Activated T-helper 1 cell treated with anti-CD3 and anti-CD28 coated beads, Interleukin-12 subunit alpha, Interleukin-12 subunit beta, Interleukin-2, Interleukin-4 antibody, amounts not matched to agents 30 ng/mL and 10 ng/mL and 1 ng/mL, durations not matched to agents 14 hours and 24 hours and 36 hours (primary cell): ENCODE results near the gene CFAP73. TPM values are rescaled to one million over a fixed set of nuclear protein-coding genes. Genes with fewer than 3 reads are reported as not detected.
"Not testable (repeated sequence)": the region's sequence is repeated elsewhere in the genome, so short reads cannot be mapped to it uniquely, and the experiment has no call there.

Experiments used
- DNase-seq: peaks from one replicate; pipeline ENCODE4 v3.0.0; 2021; ENCODE audit warnings: low spot score
- H3K27ac Mint-ChIP-seq: one replicate; pipeline ENCODE4 v1.8.0; 2021; ENCODE audit warnings: mild to moderate bottlenecking, mixed read lengths
- H3K27me3 Mint-ChIP-seq: one replicate; pipeline ENCODE4 v1.8.0; 2022; ENCODE audit warnings: mild to moderate bottlenecking, moderate library complexity, mixed read lengths; ENCODE audit not compliant: insufficient read depth
- H3K36me3 Mint-ChIP-seq: one replicate; pipeline ENCODE4 v1.8.0; 2021; ENCODE audit warnings: low read depth, mixed read lengths
- H3K4me1 Mint-ChIP-seq: one replicate; pipeline ENCODE4 v1.8.0; 2021; ENCODE audit warnings: low read depth, mixed read lengths
- H3K4me3 Mint-ChIP-seq: one replicate; pipeline ENCODE4 v1.8.0; 2021; ENCODE audit warnings: mild to moderate bottlenecking, moderate library complexity, mixed read lengths
- H3K9me3 Mint-ChIP-seq: one replicate; pipeline ENCODE4 v1.8.0; 2021; ENCODE audit warnings: mixed read lengths
- intact Hi-C: fragments of 100-400 bp; cut with micrococcal nuclease; formaldehyde crosslinking; loops from one replicate; pipeline ENCODE4 v1.15.1; 2024
- total RNA-seq: library from RNA; stranded (reverse); gene quantifications from 2 replicates; pipeline ENCODE4 v1.2.3, GENCODE V29; 2022

CFAP73 gene
- total RNA-seq, 1 donor from 2014 or later, result 0.16 TPM

GRCh38 chr12:113112043-113112899 is 37.3 kb upstream of the CFAP73 start:
- DNase-seq, result no peak
- peaks cover 2% of the 10 kb centered on the region for H3K27me3 Mint-ChIP-seq
- H3K9me3 Mint-ChIP-seq, result no peaks in the 10 kb centered on the region
- no peaks in the 10 kb centered on the region for H3K36me3 Mint-ChIP-seq
- no peak overlapping the region for H3K27ac Mint-ChIP-seq
- intact Hi-C loops, result no loop called here
- H3K4me3 Mint-ChIP-seq, result no peak overlapping the region
- no peaks in the 10 kb centered on the region for H3K4me1 Mint-ChIP-seq

GRCh38 chr12:113113397-113113796 is 36.1 kb upstream of the CFAP73 start:
- peaks cover 2% of the 10 kb centered on the region for H3K27me3 Mint-ChIP-seq
- no peak overlapping the region for H3K27ac Mint-ChIP-seq
- no peaks in the 10 kb centered on the region for H3K36me3 Mint-ChIP-seq
- DNase-seq, result no peak
- no peaks in the 10 kb centered on the region for H3K9me3 Mint-ChIP-seq
- intact Hi-C loops, result no loop called here
- no peak overlapping the region for H3K4me3 Mint-ChIP-seq
- H3K4me1 Mint-ChIP-seq, result no peaks in the 10 kb centered on the region

GRCh38 chr12:113114447-113115178 is 34.9 kb upstream of the CFAP73 start:
- H3K4me1 Mint-ChIP-seq, result no peaks in the 10 kb centered on the region
- intact Hi-C loops, result no loop called here
- no peaks in the 10 kb centered on the region for H3K27me3 Mint-ChIP-seq
- no peak overlapping the region for H3K4me3 Mint-ChIP-seq
- DNase-seq, result no peak
- H3K27ac Mint-ChIP-seq, result no peak overlapping the region
- H3K36me3 Mint-ChIP-seq, result no peaks in the 10 kb centered on the region
- H3K9me3 Mint-ChIP-seq, result no peaks in the 10 kb centered on the region

- H3K4me3 Mint-ChIP-seq, result no peak overlapping the region
- H3K9me3 Mint-ChIP-seq, result no peaks in the 10 kb centered on the region
- no peak for DNase-seq
- H3K27me3 Mint-ChIP-seq, result no peaks in the 10 kb centered on the region
- no peak overlapping the region for H3K27ac Mint-ChIP-seq
- no peaks in the 10 kb centered on the region for H3K4me1 Mint-ChIP-seq
- intact Hi-C loops, result no loop called here
- no peaks in the 10 kb centered on the region for H3K36me3 Mint-ChIP-seq
These were observed 33.9 kb upstream of the CFAP73 start for GRCh38 chr12:113115455-113116126.

GRCh38 chr12:113116875-113117274 is 32.6 kb upstream of the CFAP73 start:
- H3K36me3 Mint-ChIP-seq, result no peaks in the 10 kb centered on the region
- no peak for DNase-seq
- intact Hi-C loops, result no loop called here
- no peak overlapping the region for H3K27ac Mint-ChIP-seq
- no peaks in the 10 kb centered on the region for H3K9me3 Mint-ChIP-seq
- H3K27me3 Mint-ChIP-seq, result no peaks in the 10 kb centered on the region
- no peaks in the 10 kb centered on the region for H3K4me1 Mint-ChIP-seq
- no peak overlapping the region for H3K4me3 Mint-ChIP-seq

- H3K4me3 Mint-ChIP-seq, H3K27ac Mint-ChIP-seq, H3K9me3 Mint-ChIP-seq, H3K4me1 Mint-ChIP-seq, H3K36me3 Mint-ChIP-seq, intact Hi-C loops, DNase-seq, H3K27me3 Mint-ChIP-seq: not testable (repeated sequence)
These were observed 31.8 kb upstream of the CFAP73 start for GRCh38 chr12:113117684-113118083.

- no peaks in the 10 kb centered on the region for H3K4me1 Mint-ChIP-seq
- intact Hi-C loops, result no loop called here
- peaks cover 5% of the 10 kb centered on the region for H3K9me3 Mint-ChIP-seq
- no peak overlapping the region for H3K27ac Mint-ChIP-seq
- H3K4me3 Mint-ChIP-seq, result no peak overlapping the region
- no peaks in the 10 kb centered on the region for H3K36me3 Mint-ChIP-seq
- H3K27me3 Mint-ChIP-seq, result peaks cover 5% of the 10 kb centered on the region
- DNase-seq, result no peak
These were observed 31.4 kb upstream of the CFAP73 start for GRCh38 chr12:113118142-113118541.

GRCh38 chr12:113119980-113120669 is 29.4 kb upstream of the CFAP73 start:
- DNase-seq, result no peak
- no peaks in the 10 kb centered on the region for H3K36me3 Mint-ChIP-seq
- H3K9me3 Mint-ChIP-seq, result peaks cover 9% of the 10 kb centered on the region
- peaks cover 8% of the 10 kb centered on the region for H3K27me3 Mint-ChIP-seq
- intact Hi-C loops, result no loop called here
- no peak overlapping the region for H3K27ac Mint-ChIP-seq
- H3K4me3 Mint-ChIP-seq, result no peak overlapping the region
- no peaks in the 10 kb centered on the region for H3K4me1 Mint-ChIP-seq

GRCh38 chr12:113120670-113121370 is 28.7 kb upstream of the CFAP73 start:
- H3K4me1 Mint-ChIP-seq, result no peaks in the 10 kb centered on the region
- intact Hi-C loops, result no loop called here
- no peak for DNase-seq
- no peaks in the 10 kb centered on the region for H3K36me3 Mint-ChIP-seq
- H3K4me3 Mint-ChIP-seq, result no peak overlapping the region
- H3K9me3 Mint-ChIP-seq, result peaks cover 9% of the 10 kb centered on the region
- H3K27ac Mint-ChIP-seq, result no peak overlapping the region
- H3K27me3 Mint-ChIP-seq, result peaks cover 8% of the 10 kb centered on the region

GRCh38 chr12:113127791-113128199 is 21.7 kb upstream of the CFAP73 start:
- no peak overlapping the region for H3K27ac Mint-ChIP-seq
- no peak overlapping the region for H3K4me3 Mint-ChIP-seq
- H3K27me3 Mint-ChIP-seq, result peaks cover 7% of the 10 kb centered on the region
- intact Hi-C loops, result no loop called here
- H3K4me1 Mint-ChIP-seq, result no peaks in the 10 kb centered on the region
- DNase-seq, result no peak
- H3K36me3 Mint-ChIP-seq, result no peaks in the 10 kb centered on the region
- H3K9me3 Mint-ChIP-seq, result peaks cover 8% of the 10 kb centered on the region

- intact Hi-C loops, result no loop called here
- H3K36me3 Mint-ChIP-seq, result no peaks in the 10 kb centered on the region
- H3K4me1 Mint-ChIP-seq, result no peaks in the 10 kb centered on the region
These were observed 20.5 kb upstream of the CFAP73 start for GRCh38 chr12:113128802-113129663.

More at GRCh38 chr12:113128802-113129663, 20.5 kb upstream of the CFAP73 start:
- no peak for DNase-seq
- H3K9me3 Mint-ChIP-seq, result no peaks in the 10 kb centered on the region
- peaks cover 5% of the 10 kb centered on the region for H3K27me3 Mint-ChIP-seq
- no peak overlapping the region for H3K4me3 Mint-ChIP-seq
- H3K27ac Mint-ChIP-seq, result no peak overlapping the region
